Ishikawa (cell line): ENCODE results near the gene POLR1B.
A peak's percentile ranks its signal among the peaks of the same experiment; 100 is the strongest.

Experiments
- CEBPB ChIP-seq: IDR thresholded peaks from 2 replicates; pipeline ENCODE4 v1.6.1; 2012
- CREB1 ChIP-seq: IDR thresholded peaks from 2 replicates; pipeline ENCODE4 v1.6.1; 2012; ENCODE audit warnings: low read depth
- EGR1 ChIP-seq: IDR thresholded peaks from 2 replicates; pipeline ENCODE4 v1.6.1; 2012
- EP300 ChIP-seq: IDR thresholded peaks from 2 replicates; pipeline ENCODE4 v1.6.1; 2012; ENCODE audit warnings: borderline replicate concordance
- FOXM1 ChIP-seq: IDR thresholded peaks from 2 replicates; pipeline ENCODE4 v1.6.1; 2012; ENCODE audit warnings: low read depth, borderline replicate concordance
- MAX ChIP-seq: IDR thresholded peaks from 2 replicates; pipeline ENCODE4 v1.6.1; 2012
- NFIC ChIP-seq: IDR thresholded peaks from 2 replicates; pipeline ENCODE4 v1.6.1; 2012
- RAD21 ChIP-seq: IDR thresholded peaks from 2 replicates; pipeline ENCODE4 v1.6.1; 2012; ENCODE audit warnings: low read depth
- TAF1 ChIP-seq: IDR thresholded peaks from 2 replicates; pipeline ENCODE4 v1.6.1; 2012; ENCODE audit warnings: low read depth, mild to moderate bottlenecking
- TCF12 ChIP-seq: IDR thresholded peaks from 2 replicates; pipeline ENCODE4 v1.6.1; 2012; ENCODE audit warnings: low read depth
- TEAD4 ChIP-seq: IDR thresholded peaks from 2 replicates; pipeline ENCODE4 v1.6.1; 2012
- USF1 ChIP-seq: IDR thresholded peaks from 2 replicates; pipeline ENCODE4 v1.6.1; 2012
- YY1 ChIP-seq: IDR thresholded peaks from 2 replicates; pipeline ENCODE4 v1.6.1; 2012; ENCODE audit warnings: low read depth
- ZBTB7A ChIP-seq: IDR thresholded peaks from 2 replicates; pipeline ENCODE4 v1.6.1; 2012; ENCODE audit warnings: low read depth
- TF ChIP-seq, protein P1 (sequence below): IDR thresholded peaks from 2 replicates; pipeline ENCODE4 v1.6.1; 2012; ENCODE audit warnings: low read depth, mild to moderate bottlenecking

Gene POLR1B

GRCh38 chr2:112584891-112585250, 42.6 kb downstream of the POLR1B start:
- TF ChIP-seq EGR1 (no peak), YY1 (no peak), CREB1 (no peak), ZBTB7A (0 out of 2 replicates have a peak, but pooled peaks have one; percentile 36), RAD21 (no peak), NFIC (no peak)
- TF ChIP-seq, protein P1, sequence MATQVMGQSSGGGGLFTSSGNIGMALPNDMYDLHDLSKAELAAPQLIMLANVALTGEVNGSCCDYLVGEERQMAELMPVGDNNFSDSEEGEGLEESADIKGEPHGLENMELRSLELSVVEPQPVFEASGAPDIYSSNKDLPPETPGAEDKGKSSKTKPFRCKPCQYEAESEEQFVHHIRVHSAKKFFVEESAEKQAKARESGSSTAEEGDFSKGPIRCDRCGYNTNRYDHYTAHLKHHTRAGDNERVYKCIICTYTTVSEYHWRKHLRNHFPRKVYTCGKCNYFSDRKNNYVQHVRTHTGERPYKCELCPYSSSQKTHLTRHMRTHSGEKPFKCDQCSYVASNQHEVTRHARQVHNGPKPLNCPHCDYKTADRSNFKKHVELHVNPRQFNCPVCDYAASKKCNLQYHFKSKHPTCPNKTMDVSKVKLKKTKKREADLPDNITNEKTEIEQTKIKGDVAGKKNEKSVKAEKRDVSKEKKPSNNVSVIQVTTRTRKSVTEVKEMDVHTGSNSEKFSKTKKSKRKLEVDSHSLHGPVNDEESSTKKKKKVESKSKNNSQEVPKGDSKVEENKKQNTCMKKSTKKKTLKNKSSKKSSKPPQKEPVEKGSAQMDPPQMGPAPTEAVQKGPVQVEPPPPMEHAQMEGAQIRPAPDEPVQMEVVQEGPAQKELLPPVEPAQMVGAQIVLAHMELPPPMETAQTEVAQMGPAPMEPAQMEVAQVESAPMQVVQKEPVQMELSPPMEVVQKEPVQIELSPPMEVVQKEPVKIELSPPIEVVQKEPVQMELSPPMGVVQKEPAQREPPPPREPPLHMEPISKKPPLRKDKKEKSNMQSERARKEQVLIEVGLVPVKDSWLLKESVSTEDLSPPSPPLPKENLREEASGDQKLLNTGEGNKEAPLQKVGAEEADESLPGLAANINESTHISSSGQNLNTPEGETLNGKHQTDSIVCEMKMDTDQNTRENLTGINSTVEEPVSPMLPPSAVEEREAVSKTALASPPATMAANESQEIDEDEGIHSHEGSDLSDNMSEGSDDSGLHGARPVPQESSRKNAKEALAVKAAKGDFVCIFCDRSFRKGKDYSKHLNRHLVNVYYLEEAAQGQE = no peak

DNA sequence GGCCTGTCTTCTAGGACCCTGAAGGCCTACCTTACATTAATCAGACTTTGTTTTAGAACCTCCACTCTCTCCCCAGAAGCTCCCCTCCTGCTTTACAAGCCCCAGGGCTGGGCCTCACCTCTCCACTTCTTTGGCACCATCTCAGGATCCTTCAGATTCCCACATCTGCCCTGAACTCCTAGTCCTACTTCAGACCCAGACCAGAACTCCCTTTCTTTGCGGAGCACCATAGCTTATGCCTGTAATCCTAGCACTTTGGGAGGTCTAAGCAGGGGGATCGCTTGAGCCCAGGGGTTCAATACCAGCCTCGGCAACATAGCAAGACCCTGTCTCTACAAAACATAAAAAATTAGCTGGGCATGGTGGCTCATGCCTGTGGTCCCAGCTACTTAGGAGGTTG, 43.1 kb downstream of the POLR1B start:
- TF ChIP-seq NFIC = no peak
- no peak for TF ChIP-seq ZBTB7A
- no peak for TF ChIP-seq RAD21
- no peak for TF ChIP-seq EP300
- TF ChIP-seq TEAD4 = no peak
- TF ChIP-seq, protein P1 = no peak
- no peak for TF ChIP-seq TAF1
- no peak for TF ChIP-seq USF1
- TF ChIP-seq MAX = no peak
- no peak for TF ChIP-seq CEBPB
- TF ChIP-seq TCF12 = no peak
- no peak for TF ChIP-seq EGR1
- no peak for TF ChIP-seq YY1
- TF ChIP-seq FOXM1 = no peak
- no peak for TF ChIP-seq CREB1

DNA sequence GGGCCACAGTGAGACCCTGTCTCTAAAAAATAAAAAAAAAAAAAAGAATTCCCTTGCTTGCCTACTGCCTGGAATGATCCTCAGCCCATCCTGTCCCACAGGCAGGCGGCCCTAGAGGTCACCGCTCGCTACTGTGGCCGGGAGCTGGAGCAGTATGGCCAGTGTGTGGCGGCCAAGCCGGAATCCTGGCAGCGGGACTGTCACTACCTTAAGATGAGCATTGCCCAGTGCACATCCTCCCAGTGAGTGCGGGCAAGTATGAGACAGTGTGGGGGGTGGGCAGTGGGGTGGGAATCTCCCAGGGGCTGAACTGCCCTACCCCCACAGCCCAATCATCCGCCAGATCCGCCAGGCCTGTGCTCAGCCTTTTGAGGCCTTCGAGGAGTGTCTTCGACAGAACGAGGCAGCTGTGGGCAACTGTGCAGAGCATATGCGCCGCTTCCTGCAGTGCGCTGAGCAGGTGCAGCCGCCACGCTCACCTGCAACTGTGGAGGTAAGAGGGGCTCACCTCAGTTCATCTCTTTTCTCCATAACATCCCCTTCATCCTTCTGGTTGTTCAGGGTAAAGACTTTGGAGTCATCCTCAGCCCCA, 43.7 kb downstream of the POLR1B start:
- no peak for TF ChIP-seq TAF1
- TF ChIP-seq TEAD4 = no peak

DNA sequence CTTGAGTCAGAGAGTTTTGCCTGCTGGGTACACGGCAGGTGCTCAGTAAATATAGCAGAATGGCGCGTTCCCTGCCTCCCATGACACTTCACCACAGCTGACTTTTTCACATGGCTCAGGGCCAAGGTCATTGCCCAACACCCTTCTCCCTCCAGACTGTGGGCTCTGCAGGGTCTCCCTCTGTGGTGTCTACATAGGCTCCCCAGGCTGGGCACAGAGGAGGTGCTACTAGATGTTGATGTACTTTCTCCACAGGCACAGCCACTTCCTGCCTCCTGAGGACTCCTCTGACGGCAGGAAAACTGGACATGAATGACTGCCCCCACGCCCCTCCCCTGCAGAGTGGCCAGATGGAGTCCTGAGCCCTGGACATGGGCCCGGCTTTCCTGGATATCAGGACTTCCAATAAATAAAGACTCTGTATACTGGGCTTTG, 46.4 kb downstream of the POLR1B start:
- TF ChIP-seq NFIC (0 out of 2 replicates have a peak, but pooled peaks have one; percentile 16), TAF1 (no peak)

DNA sequence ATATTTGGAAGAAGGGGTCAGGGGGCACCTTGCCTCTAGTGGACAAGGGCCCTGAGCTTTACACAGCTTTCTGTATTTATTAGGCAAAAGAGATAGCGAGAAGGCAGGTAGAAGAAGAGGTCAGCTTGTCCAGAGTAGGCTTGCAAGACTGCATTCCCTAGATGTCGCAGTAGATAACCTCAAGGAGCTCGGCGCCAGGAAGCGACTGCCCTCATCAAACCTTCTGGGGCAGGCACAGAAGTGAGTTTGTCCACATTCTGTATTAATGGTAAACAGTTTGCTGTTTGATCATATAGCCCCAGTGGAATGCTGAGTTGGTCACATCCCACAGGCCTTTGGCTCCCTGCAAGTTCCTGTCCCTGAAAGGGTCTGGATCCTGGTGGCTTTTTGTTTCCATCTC, 49.1 kb downstream of the POLR1B start:
- TF ChIP-seq RAD21 = no peak
- no peak for TF ChIP-seq TAF1
- TF ChIP-seq ZBTB7A = no peak

DNA sequence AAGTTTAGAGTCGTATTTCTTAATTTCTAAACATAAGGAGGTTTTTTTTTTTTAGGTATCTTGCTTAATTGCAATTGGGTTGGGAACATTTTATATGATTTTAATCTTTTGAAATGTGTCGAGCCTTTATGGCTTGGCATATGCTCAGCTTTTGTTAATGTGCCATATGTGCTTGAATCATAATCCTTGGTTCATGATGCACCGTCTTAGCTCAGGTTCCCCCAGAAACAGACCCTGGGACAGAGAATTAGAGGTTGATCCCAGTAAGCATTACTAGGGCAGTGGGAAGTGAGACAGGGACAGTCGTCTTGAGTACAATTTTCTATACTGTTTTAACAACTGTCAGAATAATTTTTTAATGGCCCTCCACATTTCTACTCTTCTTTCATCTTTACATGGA, 51.5 kb downstream of the POLR1B start:
- TF ChIP-seq RAD21 (no peak), ZBTB7A (no peak), EGR1 (no peak), TCF12 (no peak), CREB1 (no peak), YY1 (no peak), TEAD4 (no peak), EP300 (no peak), FOXM1 (no peak), CEBPB (no peak), USF1 (no peak), NFIC (no peak), MAX (no peak), TAF1 (no peak)
- TF ChIP-seq, protein P1 = no peak
